K562 (cell line): ENCODE measurements around the gene LGALS3BP. TPM values are rescaled to one million over a fixed set of nuclear protein-coding genes. Genes with fewer than 3 reads are reported as not detected.

ENCODE experiments used
- ATAC-seq: fragments of 200-7000 bp; cut with Tn5 transposase; 3 replicates; pipeline ENCODE4 v1.9.1; 2020; ENCODE audit warnings: moderate library complexity
- BruUV-seq: library from RNA; stranded (reverse); fragments of 400-500 nt; replicated peaks from 2 replicates; lab custom pipeline; 2021; lab: Mats Ljungman, UMichigan
- CTCF ChIA-PET: fragments of 300-600 bp; formaldehyde crosslinking; extraction: SDS; loops from one replicate; lab custom pipeline; 2021; ENCODE audit warnings: low intra/inter-chr PET ratio; lab: Yijun Ruan, JAX
- POLR2A ChIA-PET: fragments of 300-600, 350-650 bp; sonication (Branson Sonifier 250); formaldehyde crosslinking; extraction: SDS; loops from one replicate; lab custom pipeline; 2021; ENCODE audit warnings: antibody characterized with exemption, inconsistent platforms; lab: Yijun Ruan, JAX
- DNase-seq, 4 experiments: peaks; one replicate each; pipeline versions ENCODE4 v3.0.0 to v3.0.0-alpha.2; 2011 to 2018; ENCODE audit warnings: low spot score in 3 of 4, mixed read lengths in 3 of 4; ENCODE audit errors: extremely low read depth in 1 of 4
- FAIRE-seq: peaks from 2 replicates; lab custom pipeline; 2011; peaks lifted over from hg19 to GRCh38; lab: Jason Lieb, UNC
- H2AFZ ChIP-seq: 2 replicates; pipeline ENCODE4 v1.6.0; 2011; ENCODE audit warnings: low read depth, low read length, control low read depth, inconsistent platforms
- H3K27ac ChIP-seq: fragments of 200-600 bp; 3 replicates; pipeline ENCODE4 v1.8.0; 2011; ENCODE audit warnings: low read depth, mild to moderate bottlenecking, control low read depth, inconsistent platforms, low read length, moderate library complexity, mixed read lengths; ENCODE audit errors: extremely low read depth
- H3K27me3 ChIP-seq, 2 experiments: fragments of 300-600 bp in 1 of 2; 2 replicates in 1 of 2; 3 replicates in 1 of 2; pipeline versions ENCODE4 v1.6.0 to v1.8.0; 2011; ENCODE audit warnings: inconsistent platforms in 2 of 2, low read length in 2 of 2, mild to moderate bottlenecking in 1 of 2, mixed read lengths in 1 of 2, moderate library complexity in 1 of 2; ENCODE audit not compliant: control insufficient read depth in 2 of 2, insufficient read depth in 2 of 2
- H3K36me3 ChIP-seq: fragments of 300-600 bp; 3 replicates; pipeline ENCODE4 v1.8.0; 2011; ENCODE audit warnings: mild to moderate bottlenecking, low read length, inconsistent platforms; ENCODE audit not compliant: control insufficient read depth, insufficient read depth
- H3K4me1 ChIP-seq, 2 experiments: fragments of 200-600 bp in 1 of 2; replicated peaks in 1 of 2; 2 replicates in 1 of 2; 3 replicates in 1 of 2; pipeline versions ENCODE4 v1.5.1 to v1.8.0; 2011; ENCODE audit warnings: inconsistent platforms in 2 of 2, low read length in 2 of 2, mild to moderate bottlenecking in 1 of 2, mixed read lengths in 1 of 2, moderate library complexity in 1 of 2; ENCODE audit not compliant: control insufficient read depth in 2 of 2, insufficient read depth in 2 of 2
- H3K4me2 ChIP-seq: 2 replicates; pipeline ENCODE4 v1.6.1; 2011; ENCODE audit warnings: low read length, control low read depth, inconsistent platforms, mixed read lengths; ENCODE audit not compliant: insufficient read depth
- H3K4me3 ChIP-seq: fragments of 200-600 bp; sonication (generic), shearing (Covaris generic); 2 replicates; pipeline ENCODE4 v1.5.1; 2016; ENCODE audit warnings: control low read depth, inconsistent platforms
- H3K79me2 ChIP-seq: fragments of 200-600 bp; 3 replicates; pipeline ENCODE4 v1.8.0; 2011; ENCODE audit warnings: low read length, inconsistent platforms; ENCODE audit not compliant: control insufficient read depth, insufficient read depth
- H3K9ac ChIP-seq, 2 experiments: 2 replicates each; pipeline versions ENCODE4 v1.6.0 to v1.6.1; 2011; ENCODE audit warnings: low read depth in 2 of 2, low read length in 2 of 2, control low read depth in 1 of 2, inconsistent platforms in 1 of 2, mild to moderate bottlenecking in 1 of 2, mixed read lengths in 1 of 2; ENCODE audit not compliant: insufficient read depth in 1 of 2
- H3K9me1 ChIP-seq: one replicate; pipeline ENCODE4 v1.6.0; 2011; ENCODE audit warnings: inconsistent platforms, mild to moderate bottlenecking, low read length, moderate library complexity; ENCODE audit not compliant: control insufficient read depth, insufficient read depth
- H3K9me3 ChIP-seq: replicated peaks from 2 replicates; pipeline ENCODE4 v1.5.1; 2011; ENCODE audit warnings: low read depth, low read length, inconsistent platforms; ENCODE audit not compliant: control insufficient read depth, insufficient read depth
- H4K20me1 ChIP-seq: replicated peaks from 2 replicates; pipeline ENCODE4 v1.6.1; 2011; ENCODE audit warnings: low read length, inconsistent platforms, mixed read lengths; ENCODE audit not compliant: control insufficient read depth, insufficient read depth
- SMARCE1 ChIP-seq: fragments of 450-650 bp; IDR thresholded peaks from 2 replicates; pipeline ENCODE4 v1.7.1; 2016; ENCODE audit warnings: mild to moderate bottlenecking
- WGBS: fragments of 100-300 bp; shearing (Covaris generic); methylation state at CpG from one replicate; pipeline ENCODE4 v1.1.6; 2016; ENCODE audit warnings: low coverage, mixed read lengths; ENCODE audit not compliant: insufficient coverage; ENCODE audit errors: missing lambda C conversion rate; 5-methylcytosine and 5-hydroxymethylcytosine counted together
- in situ Hi-C: fragments of 300-500 bp; cut with MboI; formaldehyde crosslinking; loops from 4 replicates; pipeline ENCODE4 v1.15.0; 2018; ENCODE audit warnings: inconsistent platforms, mixed read lengths
- intact Hi-C: fragments of 100-400 bp; cut with micrococcal nuclease; formaldehyde crosslinking; loops from 2 replicates; pipeline ENCODE4 v1.14.2; 2022
- polyA plus RNA-seq, 8 experiments: library from polyadenylated mRNA; depleted of rRNA in 4 of 8; stranded (reverse) in 5 of 8; unstranded in 3 of 8; fragments of >200 nt; fragmentation: Nextera tagmentation in 2 of 8; fragmentation: Illumina TruSeq in 1 of 8; extraction: Ambion mirVana in 2 of 8; extraction: Trizol in 1 of 8; gene quantifications; 2 replicates each; pipeline versions ENCODE4 v1.2.1 to v1.2.3, GENCODE V29; 2011 to 2014; ENCODE audit warnings: inconsistent platforms in 1 of 8, missing spikeins in 1 of 8
- total RNA-seq, 7 experiments: library from RNA; depleted of rRNA in 6 of 7; stranded (reverse); fragments of >200 nt in 6 of 7; fragmentation: Illumina TruSeq in 2 of 7; extraction: Trizol in 2 of 7; gene quantifications; 2 replicates each; pipeline versions ENCODE4 v1.2.1 to v1.2.3, GENCODE V29; 2011 to 2021; ENCODE audit warnings: low replicate concordance in 1 of 7
- TF ChIP-seq, protein P1 (sequence below), 2 experiments: fragments of 450-650 bp; IDR thresholded peaks; 2 replicates each; pipeline ENCODE4 v1.6.1; 2016; ENCODE audit warnings: mild to moderate bottlenecking in 2 of 2, borderline replicate concordance in 1 of 2, low read depth in 1 of 2, moderate library complexity in 1 of 2

The LGALS3BP gene
- total and polyA plus RNA-seq, 9 of the 15 experiments (the other 6 are each of a cell fraction or from before 2014, with no cell fraction given), result 0.39 to 5.3 (median 3.2) TPM

- ChIA-PET CTCF (no interaction called here), POLR2A (interaction anchor here (0.6 kb wide), 1 partner anchor 32 kb away, joined by 3 read pairs; no protein-coding TSS in a partner anchor)
- in situ Hi-C loops (no loop called here), intact Hi-C loops (no loop called here)
- no peak overlapping the region for H3K4me2 ChIP-seq
- H3K79me2 ChIP-seq, result no peaks in the 10 kb centered on the region
- no peaks in the 10 kb centered on the region for H3K27me3 ChIP-seq
- no peak overlapping the region for H3K27ac ChIP-seq
- ATAC-seq, result no peak
- H3K9ac ChIP-seq, result no peak overlapping the region
- no peak overlapping the region for H3K4me3 ChIP-seq
- peaks cover 91% of the 10 kb centered on the region; the same call in 2 of the 3 replicates for H3K36me3 ChIP-seq
- H2AFZ ChIP-seq, result no peak overlapping the region
- H3K9me3 ChIP-seq, result no peaks in the 10 kb centered on the region
- BruUV-seq, result no TSS peak
- no peak for DNase-seq
- H4K20me1 ChIP-seq, result 0 out of 2 replicates have a peak, but pooled peaks cover 5% of the 10 kb centered on the region
- no peak for FAIRE-seq
- WGBS, result 88% methylated on average over 15 of the region's 22 CpGs
- no peak for TF ChIP-seq SMARCE1
- TF ChIP-seq, protein P1, sequence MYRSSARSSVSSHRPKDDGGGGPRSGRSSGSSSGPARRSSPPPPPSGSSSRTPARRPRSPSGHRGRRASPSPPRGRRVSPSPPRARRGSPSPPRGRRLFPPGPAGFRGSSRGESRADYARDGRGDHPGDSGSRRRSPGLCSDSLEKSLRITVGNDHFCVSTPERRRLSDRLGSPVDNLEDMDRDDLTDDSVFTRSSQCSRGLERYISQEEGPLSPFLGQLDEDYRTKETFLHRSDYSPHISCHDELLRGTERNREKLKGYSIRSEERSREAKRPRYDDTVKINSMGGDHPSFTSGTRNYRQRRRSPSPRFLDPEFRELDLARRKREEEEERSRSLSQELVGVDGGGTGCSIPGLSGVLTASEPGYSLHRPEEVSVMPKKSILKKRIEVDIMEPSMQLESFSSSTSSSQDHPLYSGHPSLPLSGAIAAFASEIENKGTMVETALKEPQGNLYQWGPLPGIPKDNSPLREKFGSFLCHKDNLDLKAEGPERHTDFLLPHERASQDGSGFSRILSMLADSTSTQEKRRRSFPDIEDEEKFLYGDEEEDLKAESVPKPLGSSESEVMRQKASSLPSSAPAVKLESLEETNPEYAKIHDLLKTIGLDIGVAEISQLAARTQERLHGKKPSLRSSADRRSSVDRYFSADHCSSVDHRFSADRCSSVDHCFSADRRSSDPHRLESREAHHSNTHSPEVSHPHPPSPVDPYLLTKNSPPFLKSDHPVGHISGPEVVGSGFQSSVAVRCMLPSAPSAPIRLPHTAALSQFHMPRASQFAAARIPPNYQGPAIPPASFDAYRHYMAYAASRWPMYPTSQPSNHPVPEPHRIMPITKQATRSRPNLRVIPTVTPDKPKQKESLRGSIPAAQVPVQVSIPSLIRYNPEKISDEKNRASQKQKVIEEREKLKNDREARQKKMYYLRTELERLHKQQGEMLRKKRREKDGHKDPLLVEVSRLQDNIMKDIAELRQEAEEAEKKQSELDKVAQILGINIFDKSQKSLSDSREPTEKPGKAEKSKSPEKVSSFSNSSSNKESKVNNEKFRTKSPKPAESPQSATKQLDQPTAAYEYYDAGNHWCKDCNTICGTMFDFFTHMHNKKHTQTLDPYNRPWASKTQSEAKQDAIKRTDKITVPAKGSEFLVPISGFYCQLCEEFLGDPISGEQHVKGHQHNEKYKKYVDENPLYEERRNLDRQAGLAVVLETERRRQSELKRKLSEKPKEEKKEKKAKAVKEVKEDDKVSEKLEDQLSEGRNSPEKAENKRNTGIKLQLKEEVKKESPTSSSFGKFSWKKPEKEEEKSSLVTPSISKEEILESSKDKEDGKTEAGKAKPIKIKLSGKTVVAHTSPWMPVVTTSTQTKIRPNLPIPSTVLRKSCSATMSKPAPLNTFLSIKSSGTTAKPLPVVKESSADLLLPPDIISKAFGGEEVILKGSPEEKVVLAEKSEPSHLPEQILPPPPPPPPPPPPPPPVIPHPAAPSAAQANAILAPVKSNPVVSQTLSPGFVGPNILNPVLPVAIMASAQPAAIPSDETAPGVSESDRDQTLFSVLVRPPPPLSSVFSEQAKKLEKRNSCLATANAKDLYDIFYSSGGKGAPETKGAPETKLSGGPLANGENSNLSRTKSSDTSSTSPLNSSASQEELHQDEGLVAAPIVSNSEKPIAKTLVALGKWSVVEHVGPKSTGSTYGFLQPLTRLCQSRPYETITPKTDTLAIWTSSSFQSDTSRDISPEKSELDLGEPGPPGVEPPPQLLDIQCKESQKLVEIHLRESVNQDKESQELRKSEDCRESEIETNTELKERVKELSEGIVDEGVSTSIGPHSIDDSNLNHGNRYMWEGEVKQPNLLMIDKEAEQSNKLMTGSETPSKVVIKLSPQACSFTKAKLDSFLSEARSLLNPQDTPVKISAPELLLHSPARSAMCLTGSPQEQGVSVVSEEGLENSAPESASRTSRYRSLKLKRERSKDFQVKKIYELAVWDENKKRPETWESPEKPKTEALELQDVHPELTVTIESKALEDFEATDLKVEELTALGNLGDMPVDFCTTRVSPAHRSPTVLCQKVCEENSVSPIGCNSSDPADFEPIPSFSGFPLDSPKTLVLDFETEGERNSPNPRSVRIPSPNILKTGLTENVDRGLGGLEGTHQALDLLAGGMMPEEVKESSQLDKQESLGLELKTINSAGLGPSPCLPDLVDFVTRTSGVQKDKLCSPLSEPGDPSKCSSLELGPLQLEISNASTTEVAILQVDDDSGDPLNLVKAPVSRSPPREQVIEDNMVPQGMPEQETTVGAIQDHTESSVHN (IDR thresholded peaks at IDR 0.05; ENCODE audit: borderline replicate concordance in 1 of 2, low read depth in 1 of 2), result no peak
- peaks cover 2% of the 10 kb centered on the region for H3K9me1 ChIP-seq
- H3K4me1 ChIP-seq, result peaks cover 4 to 30% of the 10 kb centered on the region in 2 experiments; a peak in 4 of 5 replicates
Measured at GRCh38 chr17:78993981-78994671, 14.4 kb upstream of the LGALS3BP start.
